Hematopoietic multipotent progenitor cell (in vitro differentiated cells): ENCODE data around the gene DOLPP1. TPM values are rescaled to one million over a fixed set of nuclear protein-coding genes. Genes with fewer than 3 reads are reported as not detected.

Experiments used
- DNase-seq, 3 donors: peaks; one replicate each; pipeline ENCODE4 v3.0.0-alpha.2; 2011 to 2015; ENCODE audit warnings: low read depth in 2 of 3, low spot score in 2 of 3
- total RNA-seq: library from RNA; depleted of rRNA; stranded (reverse); fragments of >200 nt; gene quantifications from one replicate; pipeline ENCODE4 v1.2.3, GENCODE V29; 2012

DOLPP1 gene
- total RNA-seq, 1 donor = 15.3 TPM

DNA sequence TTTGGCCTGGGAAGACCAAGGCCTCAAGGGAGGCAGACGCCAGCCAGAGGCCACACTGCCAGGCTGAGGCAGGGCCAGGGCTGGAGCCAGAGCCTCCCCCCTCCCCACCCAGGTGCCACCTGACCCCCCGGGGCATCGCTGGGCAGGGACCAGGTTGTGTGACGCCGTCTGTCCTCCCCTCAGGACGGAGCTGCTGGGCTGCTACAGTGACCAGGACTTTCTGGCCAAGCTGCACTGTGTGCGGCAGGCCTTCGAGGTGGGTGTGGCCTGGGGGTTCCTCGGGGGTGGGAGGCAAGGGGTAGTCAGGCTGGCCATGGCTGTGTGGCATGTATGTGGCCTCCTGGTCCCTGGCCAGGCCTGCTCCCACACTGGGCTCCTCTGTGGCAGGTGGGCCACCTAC is 17.9 kb upstream of the DOLPP1 start:
- DNase-seq = no peak

DNA sequence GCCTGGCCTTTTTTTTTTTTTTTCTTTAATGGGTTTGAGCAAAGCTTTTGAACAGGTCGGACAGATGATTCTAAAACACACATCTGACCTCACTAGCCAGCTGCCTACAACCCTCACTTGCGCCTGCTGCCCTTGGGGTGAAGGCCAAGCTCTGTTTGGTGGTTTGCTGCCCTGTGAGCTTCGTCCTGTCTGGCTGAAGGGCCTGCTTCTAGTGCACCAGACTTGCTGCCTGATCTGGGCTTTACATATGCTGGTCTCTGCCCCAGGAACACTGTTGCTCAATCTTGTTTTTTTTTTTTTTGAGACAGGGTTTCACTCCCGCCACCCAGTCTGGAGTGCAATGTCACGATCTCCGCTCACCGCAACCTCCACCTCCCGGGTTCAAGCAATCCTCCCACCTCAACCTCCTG is 16.4 kb upstream of the DOLPP1 start:
- no peak for DNase-seq

DNA sequence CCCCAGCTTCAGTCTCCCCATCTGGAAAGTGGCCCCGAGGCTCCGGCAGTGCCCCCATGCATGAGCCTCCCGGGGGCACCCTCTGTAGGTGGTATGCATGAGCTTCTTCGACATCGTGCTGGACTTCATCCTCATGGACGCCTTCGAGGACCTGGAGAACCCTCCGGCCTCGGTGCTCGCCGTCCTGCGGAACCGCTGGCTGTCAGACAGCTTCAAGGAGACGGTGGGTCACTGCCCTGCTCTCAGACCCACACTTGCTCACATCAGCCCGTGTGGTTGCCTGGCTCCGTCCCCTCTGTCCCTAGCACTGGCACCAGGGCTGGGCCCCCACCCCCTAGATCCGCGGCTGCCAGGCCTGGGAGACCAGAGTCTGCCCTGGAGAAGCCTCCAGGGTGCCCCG is 12.8 kb upstream of the DOLPP1 start:
- DNase-seq = no peak

DNA sequence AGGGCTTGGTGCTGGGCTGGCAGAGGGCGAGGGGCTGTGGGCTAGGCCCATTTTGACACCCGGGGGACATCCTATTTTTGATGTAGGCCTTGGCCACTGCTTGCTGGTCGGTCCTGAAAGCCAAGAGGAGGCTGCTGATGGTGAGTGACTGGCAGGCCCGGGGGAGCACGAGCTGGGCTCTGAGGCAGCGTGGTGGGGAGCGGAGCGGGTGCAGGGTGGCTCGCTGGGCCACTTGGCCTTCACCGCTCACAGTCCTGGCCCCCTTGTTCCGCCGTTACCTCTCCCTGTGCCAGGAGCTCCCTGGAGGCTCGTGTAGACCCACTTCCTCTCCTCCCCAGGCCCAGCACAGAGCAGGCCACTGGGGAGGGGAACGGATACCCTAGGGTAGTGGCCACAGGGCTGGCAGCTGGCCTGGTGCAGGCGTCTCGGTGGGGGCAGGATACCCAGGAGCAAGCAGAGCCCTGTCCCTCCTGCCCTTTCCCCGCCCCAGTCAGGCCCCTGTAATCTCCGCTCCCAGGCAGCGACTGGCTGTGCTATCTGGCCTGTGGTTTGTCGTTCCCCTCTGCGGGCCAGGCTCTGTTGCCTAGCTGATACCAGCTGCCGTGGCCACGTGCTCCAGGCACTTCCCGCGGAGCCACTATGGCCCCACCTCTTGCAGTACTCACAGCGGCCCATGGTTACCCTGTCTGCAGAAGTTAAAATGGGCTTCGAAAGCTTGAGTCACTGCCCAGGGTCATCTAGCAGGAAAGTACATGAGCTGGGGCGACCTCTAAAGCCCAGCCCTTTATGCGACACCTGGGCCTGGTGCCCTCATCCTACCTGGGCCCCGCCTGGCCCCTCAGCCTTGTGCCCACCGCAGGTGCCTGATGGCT is 11.7 kb upstream of the DOLPP1 start:
- peak; percentile 13 to 98 (median 96) for DNase-seq

DNA sequence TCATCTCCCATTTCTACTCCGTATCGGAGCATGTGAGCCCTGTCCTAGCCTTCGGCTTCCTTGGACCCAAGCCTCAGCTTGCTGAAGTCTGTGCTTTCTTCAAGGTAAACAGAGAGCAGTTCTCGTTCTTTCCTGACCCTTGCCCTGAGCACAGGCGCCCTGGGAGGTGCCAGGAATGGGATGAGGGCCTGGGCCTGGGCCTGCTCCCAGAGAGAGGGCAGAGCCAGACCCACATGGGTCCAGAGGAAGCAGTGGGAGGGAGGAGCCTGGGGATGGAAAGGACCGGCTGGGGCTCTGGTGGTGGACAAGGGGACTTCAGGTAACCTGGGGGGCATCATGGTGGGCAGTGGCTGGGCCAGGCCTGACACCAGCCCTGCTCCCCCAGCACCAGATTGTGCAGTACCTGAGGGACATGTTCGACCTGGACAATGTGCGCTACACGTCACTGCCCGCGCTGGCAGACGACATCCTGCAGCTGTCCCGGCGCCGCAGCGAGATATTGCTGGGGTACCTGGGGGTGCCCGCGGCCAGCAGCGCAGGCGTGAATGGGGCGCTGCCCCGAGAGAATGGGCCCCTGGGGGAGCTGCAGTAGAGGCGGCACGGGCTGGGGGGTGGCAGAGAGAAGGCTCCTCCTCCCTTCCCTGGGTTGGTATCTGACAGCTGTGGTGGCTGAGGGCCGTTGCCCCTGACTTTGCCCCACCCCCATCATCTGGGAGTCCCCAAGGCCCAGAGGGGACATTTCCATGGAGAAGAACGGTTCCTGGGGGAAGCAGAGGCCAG is 10.9 kb upstream of the DOLPP1 start:
- DNase-seq = no peak

DNA sequence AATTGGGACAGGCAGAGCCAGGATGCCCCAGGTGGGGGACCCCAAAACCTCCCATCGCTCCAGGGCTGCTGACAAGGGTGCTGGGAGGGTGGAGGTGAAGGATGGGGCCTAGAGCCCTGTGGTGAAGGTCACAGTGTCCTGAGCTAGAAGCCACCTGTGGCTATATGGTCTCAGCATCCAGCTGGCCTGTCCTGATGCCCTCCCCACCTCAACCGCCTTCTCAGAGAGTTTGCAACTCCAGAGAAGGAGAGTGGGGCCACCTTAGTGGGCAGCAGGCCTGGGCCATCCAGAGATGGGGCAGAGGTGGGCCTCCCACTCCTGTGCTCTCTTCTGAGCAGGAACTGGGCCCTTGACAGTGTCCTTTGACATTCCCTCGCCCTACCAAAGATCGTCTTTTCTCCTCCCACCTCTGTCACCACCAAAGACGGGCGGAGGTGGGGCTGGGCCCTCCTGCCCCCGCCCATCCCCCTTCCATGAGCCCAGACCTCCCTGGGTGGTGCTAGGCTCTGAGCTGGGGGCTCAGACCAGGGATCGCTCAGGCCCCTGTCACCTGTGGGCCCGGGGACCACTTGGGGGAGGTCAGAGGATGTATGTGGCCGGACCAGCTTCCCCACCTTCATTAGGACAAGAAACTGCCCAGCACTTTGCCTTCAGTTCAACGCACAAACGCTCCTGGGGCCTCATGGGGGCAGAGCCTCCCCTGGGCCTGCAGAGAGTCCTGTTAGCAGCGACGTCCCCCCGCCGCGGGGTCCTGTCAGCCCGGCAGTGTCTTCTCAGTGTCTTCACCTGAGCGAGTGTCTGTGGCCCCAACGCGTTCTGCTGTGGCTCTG is 10.0 kb upstream of the DOLPP1 start:
- DNase-seq = no peak

DNA sequence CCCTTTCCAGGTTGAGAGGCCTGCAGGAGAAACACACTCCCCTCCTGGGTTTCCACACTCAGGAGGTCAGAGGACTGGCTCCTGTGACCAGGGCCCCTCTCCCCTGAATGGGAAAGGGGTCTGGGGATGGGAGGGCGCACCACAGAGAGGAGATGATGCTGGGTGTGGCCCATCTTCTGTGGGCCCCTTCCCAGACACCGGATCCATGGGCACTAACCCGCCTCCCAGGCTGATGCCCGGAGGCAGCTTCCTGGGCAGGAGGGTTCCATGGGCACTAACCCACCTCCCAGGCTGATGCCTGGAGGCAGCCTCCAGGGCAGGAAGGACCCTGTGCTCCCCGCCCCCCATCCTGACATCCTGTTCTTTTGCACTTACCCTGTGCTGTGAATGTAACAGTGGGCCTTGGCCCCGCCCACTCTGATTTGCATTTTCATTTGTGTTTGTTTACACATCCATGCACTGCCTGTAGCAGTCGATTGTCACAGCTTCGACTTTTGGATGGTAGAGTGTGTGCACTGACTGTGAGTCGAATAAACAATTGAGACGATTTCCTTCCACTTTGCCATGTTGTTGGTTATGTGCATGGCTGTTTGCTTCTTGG is 9.3 kb upstream of the DOLPP1 start:
- peak in 2 of 3 donors; percentile 23 to 43 for DNase-seq

DNA sequence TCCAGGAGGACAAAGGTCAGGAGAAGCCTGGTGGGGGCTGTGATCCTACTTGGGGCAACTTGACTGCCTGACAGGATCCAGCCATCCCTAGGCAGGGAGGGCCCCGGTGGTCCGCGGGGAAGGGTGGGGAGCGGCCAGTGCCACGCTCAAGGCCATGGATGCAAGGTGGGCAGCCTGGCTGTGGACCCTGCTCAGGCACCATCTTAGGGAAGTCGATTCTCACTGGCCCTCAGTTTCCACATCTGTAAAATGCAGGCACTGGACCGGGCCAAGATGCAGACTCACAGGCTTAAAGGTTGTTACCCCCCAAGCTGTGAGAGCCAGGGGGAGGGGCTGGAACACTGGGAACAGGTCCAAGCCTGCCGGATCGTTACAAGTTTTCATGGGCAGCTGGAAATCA is 8.7 kb upstream of the DOLPP1 start:
- DNase-seq = no peak

DNA sequence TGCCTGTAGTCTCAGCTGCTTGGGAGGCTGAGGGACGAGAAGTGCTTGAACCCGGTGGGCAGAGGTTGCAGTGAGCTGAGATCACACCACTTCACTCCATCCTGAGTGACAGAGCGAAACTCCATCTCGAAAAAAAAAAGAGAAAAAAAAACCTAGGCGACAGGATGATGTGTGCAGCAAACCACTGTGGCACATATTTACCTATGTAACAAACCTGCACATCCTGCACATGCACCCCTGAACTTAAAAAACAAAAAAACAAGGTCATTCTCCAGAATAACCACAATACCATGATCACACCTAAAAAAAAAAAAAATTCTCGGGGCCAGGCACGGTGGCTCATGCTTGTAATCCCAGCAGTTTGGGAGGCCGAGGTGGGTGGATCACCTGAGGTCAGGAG is 7.5 kb upstream of the DOLPP1 start:
- DNase-seq = no peak

DNA sequence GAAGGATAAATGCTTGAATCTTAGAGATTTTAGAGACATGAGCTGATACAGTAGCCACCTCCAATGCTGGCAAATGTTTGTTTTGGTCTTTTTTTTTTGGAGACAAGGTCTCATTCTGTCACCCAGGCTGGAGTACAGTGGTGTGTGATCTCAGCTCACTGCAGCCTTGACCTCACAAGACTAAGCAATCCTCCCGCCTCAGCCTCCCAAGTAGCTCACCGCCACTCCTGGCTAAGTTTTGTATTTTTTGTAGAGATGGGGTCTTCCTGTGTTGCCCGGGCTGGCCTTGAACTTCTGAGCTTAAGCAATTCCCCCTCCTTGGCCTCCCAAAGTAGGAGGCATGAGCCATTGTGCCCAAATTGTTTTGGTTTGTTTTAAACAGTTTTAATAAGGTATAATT is 6.8 kb upstream of the DOLPP1 start:
- no peak for DNase-seq

DNA sequence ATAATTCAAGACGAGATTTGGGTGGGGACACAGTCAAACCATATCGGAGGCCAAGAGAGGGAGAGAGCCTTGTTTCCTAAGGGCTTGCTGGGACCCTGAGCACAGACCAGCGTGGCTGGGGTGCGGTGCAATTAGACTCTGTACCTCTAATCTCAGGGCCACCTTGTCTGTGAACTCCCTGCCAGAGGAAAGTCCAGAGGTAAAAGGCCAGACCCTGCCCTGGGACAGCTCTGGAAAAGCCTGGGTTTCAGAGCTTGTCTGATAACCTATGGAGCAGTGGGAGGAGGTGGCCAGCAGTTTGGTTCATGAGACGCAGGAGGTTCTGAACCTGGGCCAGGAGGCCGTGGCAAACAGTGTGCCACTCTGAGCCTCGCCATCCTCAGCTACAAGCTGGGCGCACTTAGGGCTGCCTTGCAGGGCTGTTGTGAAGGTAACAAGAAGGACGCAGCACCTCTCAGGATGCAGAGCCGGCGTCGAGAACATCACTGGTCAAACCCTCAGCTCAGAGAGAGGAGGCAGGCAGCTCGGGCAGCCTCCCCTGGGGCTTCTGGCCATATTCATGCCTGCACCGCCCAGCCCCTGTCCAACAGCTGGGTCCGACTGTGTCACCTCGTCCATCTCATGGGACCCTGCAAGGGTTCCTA is 4.8 kb upstream of the DOLPP1 start:
- no peak for DNase-seq

DNA sequence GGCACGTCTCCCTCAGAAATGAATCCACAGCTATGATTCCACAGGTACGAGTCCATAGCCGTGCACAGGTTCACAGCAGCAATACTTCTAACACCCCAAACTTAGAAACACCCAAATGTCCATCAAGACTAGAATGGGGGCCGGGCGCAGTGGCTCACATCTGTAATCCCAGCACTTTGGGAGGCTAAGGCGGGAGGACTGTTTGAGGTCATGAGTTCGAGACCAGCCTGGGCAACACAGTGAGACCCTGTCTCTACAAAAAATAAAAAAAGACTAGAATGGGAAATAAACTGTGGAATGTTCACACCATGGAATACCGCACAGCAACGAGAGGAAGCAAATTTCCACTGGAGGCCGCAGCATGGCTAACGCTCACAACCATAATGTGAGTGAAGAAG is 4.3 kb upstream of the DOLPP1 start:
- DNase-seq = no peak

DNA sequence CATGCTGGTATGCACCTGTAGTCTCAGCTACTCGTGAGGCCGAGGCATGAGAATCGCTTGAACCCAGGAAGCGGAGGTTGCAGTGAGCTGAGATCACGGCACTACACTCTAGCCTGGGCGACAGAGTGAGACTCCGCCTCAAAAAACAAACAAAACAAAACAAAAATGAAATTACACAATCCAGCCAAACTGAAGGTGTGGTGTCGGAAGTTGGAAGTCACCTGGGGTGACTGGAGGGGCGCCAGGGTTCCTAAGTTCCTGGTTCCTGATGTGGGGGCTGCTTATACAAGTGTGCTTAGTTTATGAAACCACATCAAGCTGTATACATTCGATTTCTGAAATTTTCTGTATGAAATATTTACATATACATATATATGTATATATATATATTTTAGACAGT is 3.7 kb upstream of the DOLPP1 start:
- DNase-seq = no peak

DNA sequence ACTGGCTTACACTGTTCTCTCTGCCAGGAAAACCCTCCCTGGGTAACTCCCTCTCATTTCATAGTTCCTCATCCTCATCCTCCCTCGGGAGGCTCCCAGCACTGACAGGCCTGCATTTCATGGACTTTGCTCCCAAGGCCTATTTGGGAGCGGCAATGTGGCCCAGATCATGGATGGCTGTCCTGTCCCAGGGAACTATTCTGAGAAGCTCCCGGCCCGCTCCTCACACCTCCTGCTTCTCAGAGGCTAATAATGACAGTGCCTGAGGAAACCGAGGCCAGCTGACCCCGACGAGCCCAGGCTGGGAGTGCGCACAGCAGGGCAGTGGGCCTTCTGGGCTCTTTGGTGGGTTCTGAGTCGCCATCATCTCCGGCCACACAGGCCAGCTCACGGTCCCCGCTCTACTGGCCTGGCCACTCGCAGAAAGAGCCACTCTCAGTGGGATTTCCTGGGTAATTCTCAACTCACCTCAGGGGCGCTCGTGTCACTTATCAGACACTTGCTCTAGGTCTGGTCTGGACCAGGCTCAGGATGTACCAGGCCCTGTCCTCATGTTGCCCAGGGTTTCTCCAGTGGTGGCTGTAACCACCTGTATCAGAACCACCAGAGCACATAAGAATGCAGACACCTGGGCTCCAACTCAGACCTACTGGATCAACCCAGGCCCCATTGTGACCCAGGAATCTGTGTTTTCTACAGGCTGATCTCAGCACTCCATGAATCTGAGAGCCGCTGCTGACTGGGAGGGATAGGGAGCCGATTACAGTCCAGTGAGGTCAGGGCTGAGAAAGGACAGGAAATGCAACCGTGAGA is 2.0 kb upstream of the DOLPP1 start:
- DNase-seq = no peak

DNA sequence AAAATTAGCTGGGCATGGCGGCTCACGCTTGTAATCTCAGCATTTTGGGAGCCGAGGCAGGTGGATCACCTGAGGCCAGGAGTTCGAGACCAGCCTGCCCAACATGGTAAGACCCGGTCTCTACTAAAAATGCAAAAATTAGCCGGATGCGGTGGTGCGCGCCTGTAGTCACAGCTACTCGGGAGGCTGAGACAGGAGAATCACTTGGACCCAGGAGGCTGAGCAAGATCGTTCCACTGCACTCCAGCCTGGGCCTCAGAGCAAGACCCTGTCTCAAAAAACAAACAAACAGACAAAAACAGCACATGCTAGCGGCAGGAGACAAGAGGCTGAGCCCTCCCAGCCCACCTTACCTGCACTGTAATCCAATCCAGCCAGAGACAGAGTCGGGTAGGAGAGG is 1.1 kb upstream of the DOLPP1 start:
- DNase-seq = no peak

DNA sequence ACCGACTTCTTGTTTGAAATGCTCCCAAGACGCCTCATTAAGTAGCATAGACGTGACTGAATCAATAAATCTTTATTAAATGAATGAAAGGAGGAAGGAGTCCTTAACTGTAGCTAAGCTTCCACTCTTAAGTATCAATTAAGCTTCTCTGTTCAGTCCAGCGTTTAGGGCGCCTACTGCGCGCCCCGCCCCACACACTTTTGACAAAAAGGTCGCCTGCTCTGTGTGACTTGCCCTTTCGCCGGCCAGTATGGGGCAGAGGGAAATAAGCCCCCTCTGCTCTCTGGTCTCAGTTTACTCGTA is 662 bp upstream of the DOLPP1 start:
- DNase-seq = no peak

DNA sequence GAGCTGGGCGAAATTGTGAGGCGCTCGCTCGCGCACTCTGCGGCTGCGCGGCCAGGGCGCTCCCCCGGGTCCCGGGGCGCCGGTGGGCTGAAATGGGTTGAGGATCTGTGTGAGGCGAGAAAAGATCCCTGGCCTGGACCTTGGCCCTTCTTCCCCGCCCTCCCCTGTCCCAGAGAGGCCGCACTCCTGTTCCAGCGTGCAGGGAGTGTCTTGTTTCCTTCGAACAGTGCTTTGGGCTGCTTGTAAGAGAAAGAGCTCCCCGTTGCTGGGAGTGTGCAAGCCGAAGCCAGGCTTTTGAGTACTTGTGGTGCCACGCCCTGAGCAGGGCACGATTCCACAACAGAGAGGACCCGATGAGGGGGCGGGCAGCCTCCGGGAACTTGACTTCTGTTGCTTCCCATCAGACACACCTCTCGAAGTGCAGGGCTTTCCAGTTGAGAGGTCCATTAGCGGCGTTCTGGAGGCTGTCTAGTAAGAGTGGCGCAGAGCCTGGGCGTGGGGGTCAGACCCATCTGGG is 535 bp downstream of the DOLPP1 start:
- no peak for DNase-seq

DNA sequence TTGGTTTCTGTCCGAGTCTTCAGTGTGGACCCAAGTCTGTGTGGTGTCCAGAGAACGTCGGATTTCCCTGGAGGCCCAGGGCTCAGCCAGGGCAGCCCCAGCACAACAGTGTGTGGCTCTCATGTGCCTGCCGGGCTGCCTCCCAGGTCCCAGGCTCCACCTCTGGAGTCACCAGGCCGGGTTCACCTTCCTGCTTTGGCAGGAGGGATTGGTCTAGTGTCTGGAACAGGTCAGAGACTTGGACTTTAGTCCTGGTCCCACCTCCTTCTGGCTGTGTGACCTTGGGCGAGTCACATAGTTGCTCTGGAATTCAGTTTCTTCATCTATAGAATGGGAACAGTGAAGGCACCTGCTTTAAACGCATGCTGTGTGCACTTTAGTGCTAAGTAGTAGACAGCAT is 3.2 kb downstream of the DOLPP1 start:
- DNase-seq = no peak

DNA sequence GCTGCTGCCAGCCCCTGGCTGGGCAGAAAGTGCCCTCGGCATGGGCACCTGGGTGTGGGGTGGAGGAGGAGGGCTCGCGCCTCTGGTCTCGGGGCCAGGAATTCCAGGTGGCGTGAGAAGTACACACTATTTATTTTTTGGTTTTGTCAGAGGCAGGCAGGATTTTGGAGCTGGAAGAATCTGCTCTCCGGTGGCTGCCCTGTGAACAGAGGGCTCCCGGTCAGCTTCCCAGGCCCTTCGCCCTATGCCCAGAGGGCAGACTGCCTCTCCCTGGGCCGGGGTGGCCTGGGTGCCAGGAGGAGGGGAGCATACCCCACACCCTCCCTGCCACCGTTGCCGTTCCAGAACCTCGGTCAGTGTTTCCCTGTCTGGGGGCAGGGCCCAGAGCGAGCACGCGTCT is 8.3 kb downstream of the DOLPP1 start:
- DNase-seq = no peak
